Pancreas (tissue), 10 donors: Measurements from ENCODE around the gene SOX5. TPM values are rescaled to one million over a fixed set of nuclear protein-coding genes. Genes with fewer than 3 reads are reported as not detected.

Experiments
- ATAC-seq, 4 donors: fragments of 200-7000 bp; cut with Tn5 transposase; one replicate each; pipeline versions ENCODE4 v1.8.0 to v1.9.1; 2020; ENCODE audit warnings: mild to moderate bottlenecking in 4 of 4, moderate library complexity in 4 of 4
- DNase-seq, 6 donors: peaks; one replicate each; pipeline ENCODE4 v3.0.0-alpha.2; 2020
- FAIRE-seq: peaks from 2 replicates; lab custom pipeline; 2012; peaks lifted over from hg19 to GRCh38; lab: Jason Lieb, UNC
- H3K27ac ChIP-seq, 4 donors: fragments of 200-600 bp; sonication (generic); 1 replicate in 3 of 4; 2 replicates in 1 of 4; pipeline versions ENCODE4 v1.5.0 to v1.8.0; 2020
- H3K27me3 ChIP-seq, 4 donors: fragments of 200-600 bp; one replicate each; pipeline ENCODE4 v1.8.0; 2021
- H3K36me3 ChIP-seq, 3 donors: fragments of 200-600 bp; sonication (generic) in 1 of 3; one replicate each; pipeline versions ENCODE4 v1.5.0 to v1.8.0; 2020 to 2021
- H3K4me1 ChIP-seq, 3 donors: fragments of 200-600 bp; one replicate each; pipeline ENCODE4 v1.8.0; 2021
- H3K4me3 ChIP-seq, 4 donors: fragments of 200-600 bp; sonication (generic) in 2 of 4; one replicate each; pipeline versions ENCODE4 v1.5.0 to v1.8.0; 2020 to 2021
- H3K9me3 ChIP-seq, 4 donors: fragments of 200-600 bp; one replicate each; pipeline ENCODE4 v1.8.0; 2021
- CTCF ChIP-seq, 4 donors: fragments of 200-600 bp; sonication (generic) in 3 of 4; IDR thresholded peaks; one replicate each; pipeline versions ENCODE4 v1.5.0 to v1.8.0; 2021; ENCODE audit warnings: antibody characterized with exemption in 4 of 4
- WGBS, 2 donors: extraction: QIAGEN DNeasy Blood & Tissue Kit; methylation state at CpG; one replicate each; pipeline ENCODE4 v1.1.7; 2013; 5-methylcytosine and 5-hydroxymethylcytosine counted together
- intact Hi-C, 3 donors: fragments of 100-400 bp; cut with DNase I; formaldehyde crosslinking; loops; one replicate each; pipeline versions ENCODE4 v1.11.1 to v1.14.2; 2022
- polyA plus RNA-seq, 2 donors: library from polyadenylated mRNA; stranded (reverse); fragments of 200-250 nt; gene quantifications; one replicate each; pipeline ENCODE4 v1.2.3, GENCODE V29; 2013
- total RNA-seq, 6 donors: library from RNA; stranded (reverse); fragmentation: NEBNext Ultra II Directional in 4 of 6; extraction: Animal tissue kit (Norgen Biotek cat#: 25700) in 4 of 6; gene quantifications; one replicate each; pipeline versions ENCODE4 v1.2.1 to v1.2.4, GENCODE V29; 2021 to 2023
- donor health status: healthy with polysubstance abuse.
- donor health status: DM: no; HTN: no; CAD: no; lungs with moderate emphysema.
- donor health status: DM: no; HTN: no; CAD: no.
- donor health status: control.
- donor health status: control.
- donor health status: Bipolar disorder and iron deficiency.
- donor health status: DM: yes; HTN: yes; CAD: no.
- donor health status: DM: no; HTN: no; CAD: no.
- donor health status: DM: no; HTN: no; CAD: no.
- donor health status: DM: yes; HTN: yes; CAD: no.

The SOX5 gene
- total and polyA plus RNA-seq, 8 donors, result 0.47 to 2.5 (median 1.6) TPM

GRCh38 chr12:23488130-23488529 lies 461.3 kb downstream of the SOX5 start:
- ATAC-seq, result no peak
- no peak for DNase-seq
- TF ChIP-seq CTCF (IDR thresholded peaks at IDR 0.05), result no peak
- H3K27me3 ChIP-seq, result no peaks in the 10 kb centered on the region
- FAIRE-seq, result no peak
- H3K4me3 ChIP-seq, result no peak overlapping the region
- H3K36me3 ChIP-seq, result no peaks in the 10 kb centered on the region
- H3K9me3 ChIP-seq, result no peaks in the 10 kb centered on the region
- intact Hi-C loops, result no loop called here
- WGBS, 2 donors, result 47 to 51% methylated on average over 2 of the region's 2 CpGs
- no peaks in the 10 kb centered on the region for H3K4me1 ChIP-seq
- no peak overlapping the region for H3K27ac ChIP-seq

GRCh38 chr12:23484238-23484637 lies 465.2 kb downstream of the SOX5 start:
- FAIRE-seq (no peak), ATAC-seq (no peak), DNase-seq (no peak)
- Histone ChIP-seq H3K4me1 (no peaks in the 10 kb centered on the region), H3K4me3 (no peak overlapping the region), H3K27ac (no peak overlapping the region), H3K27me3 (no peaks in the 10 kb centered on the region), H3K36me3 (no peaks in the 10 kb centered on the region), H3K9me3 (no peaks in the 10 kb centered on the region)
- 73 to 81% methylated on average over 2 of the region's 2 CpGs for WGBS, 2 donors
- intact Hi-C loops, result no loop called here
- TF ChIP-seq CTCF (IDR thresholded peaks at IDR 0.05), result no peak

- WGBS, 2 donors, result 9 to 20% methylated on average over 1 of the region's 1 CpG
- intact Hi-C loops, result no loop called here
- no peak overlapping the region for H3K27ac ChIP-seq
These were observed 466.9 kb downstream of the SOX5 start for GRCh38 chr12:23482571-23482970.

More at GRCh38 chr12:23482571-23482970, 466.9 kb downstream of the SOX5 start:
- Histone ChIP-seq H3K4me1 (no peaks in the 10 kb centered on the region), H3K9me3 (no peaks in the 10 kb centered on the region), H3K36me3 (no peaks in the 10 kb centered on the region), H3K27me3 (no peaks in the 10 kb centered on the region), H3K4me3 (no peak overlapping the region)
- FAIRE-seq (no peak), DNase-seq (no peak), ATAC-seq (no peak)
- TF ChIP-seq CTCF (IDR thresholded peaks at IDR 0.05), result no peak
